Adrenal gland (tissue), 19 donors: Measurements from ENCODE around the gene LYG1. TPM values are rescaled to one million over a fixed set of nuclear protein-coding genes. Genes with fewer than 3 reads are reported as not detected.
"Not testable (repeated sequence)": the region's sequence is repeated elsewhere in the genome, so short reads cannot be mapped to it uniquely, and the experiment has no call there.

Source experiments
- DNase-seq, 7 donors: peaks; one replicate each; pipeline ENCODE4 v3.0.0-alpha.2; 2019 to 2020
- H3K27ac ChIP-seq, 5 donors: fragments of 200-600 bp; sonication (generic) in 4 of 5; 1 replicate in 3 of 5; 2 replicates in 2 of 5; pipeline versions ENCODE4 v1.5.1 to v1.8.0; 2016 to 2020; ENCODE audit warnings: mild to moderate bottlenecking in 1 of 5
- H3K27me3 ChIP-seq: fragments of 200-600 bp; 2 replicates; pipeline ENCODE4 v1.8.0; 2021
- H3K36me3 ChIP-seq, 2 donors: fragments of 200-600 bp; replicated peaks in 1 of 2; 1 replicate in 1 of 2; 2 replicates in 1 of 2; pipeline versions ENCODE4 v1.5.1 to v1.8.0; 2018 to 2022
- H3K4me1 ChIP-seq, 2 donors: fragments of 200-600 bp; replicated peaks in 1 of 2; 1 replicate in 1 of 2; 2 replicates in 1 of 2; pipeline versions ENCODE4 v1.5.1 to v1.8.0; 2018 to 2021
- H3K4me3 ChIP-seq, 4 donors: fragments of 200-600 bp; sonication (generic) in 3 of 4; one replicate each; pipeline ENCODE4 v1.5.1; 2016 to 2018
- H3K9me3 ChIP-seq, 3 donors: fragments of 200-600 bp; sonication (generic) in 1 of 3; replicated peaks in 1 of 3; 1 replicate in 2 of 3; 2 replicates in 1 of 3; pipeline versions ENCODE4 v1.5.1 to v1.8.0; 2016 to 2021
- CTCF ChIP-seq, 6 experiments: fragments of 450-650 bp in 4 of 6; fragments of 200-600 bp in 2 of 6; sonication (generic) in 1 of 6; IDR thresholded peaks; 1 replicate in 5 of 6; 2 replicates in 1 of 6; pipeline versions ENCODE4 v1.5.1 to v1.8.0; 2016 to 2021; ENCODE audit warnings: antibody characterized with exemption in 6 of 6, mild to moderate bottlenecking in 2 of 6, moderate library complexity in 1 of 6
- POLR2A ChIP-seq, 2 donors: fragments of 450-650 bp; IDR thresholded peaks; one replicate each; pipeline ENCODE4 v1.6.1; 2017; ENCODE audit warnings: antibody characterized with exemption in 2 of 2, mild to moderate bottlenecking in 2 of 2, moderate library complexity in 1 of 2
- WGBS, 4 donors: extraction: QIAGEN DNeasy Blood & Tissue Kit in 2 of 4; methylation state at CpG; one replicate each; pipeline versions ENCODE4 v1.1.5 to v1.1.7; 2013 to 2017; 5-methylcytosine and 5-hydroxymethylcytosine counted together
- intact Hi-C, 2 donors: fragments of 100-400 bp; cut with DNase I; formaldehyde crosslinking; loops; one replicate each; pipeline versions ENCODE4 v1.14.1 to v1.15.0; 2022 to 2023
- long read RNA-seq, 10 donors: library from polyadenylated mRNA in 3 of 10; unstranded in 2 of 10; stranded (forward) in 1 of 10; transcript quantifications; one replicate each; pipeline ENCODE4 v2.0.0 and lab custom pipeline, GENCODE V29; 2021 to 2026
- polyA plus RNA-seq, 3 donors: library from polyadenylated mRNA; stranded (reverse); fragments of 200-250 nt in 2 of 3; fragments of 350-450 nt in 1 of 3; fragmentation: Illumina TruSeq in 1 of 3; extraction: RNeasy Lipid Tissue Mini Kit (QIAGEN cat#74804) in 1 of 3; gene quantifications; one replicate each; pipeline ENCODE4 v1.2.3, GENCODE V29; 2013 to 2014
- total RNA-seq, 9 donors: library from RNA; depleted of rRNA in 4 of 9; stranded (reverse); fragments of >200 nt in 4 of 9; fragments of 120-200 nt in 1 of 9; fragmentation: NEBNext Ultra II Directional in 1 of 9; extraction: Animal tissue kit (Norgen Biotek cat#: 25700) in 1 of 9; gene quantifications; one replicate each; pipeline versions ENCODE4 v1.1.0 to v1.2.4, GENCODE V29; 2013 to 2023
- donor health status: healthy with polysubstance abuse.
- donor health status: Bipolar disorder and iron deficiency.
- donor health status: DM: yes; HTN: yes; CAD: no.
- donor health status: DM: no; HTN: no; CAD: no.
- donor health status: DM: no; HTN: no; CAD: no.
- donor health status: DM: yes; HTN: yes; CAD: no.

LYG1 gene
- total RNA-seq (1 to 10 TPM in 3 of 9 donors, under 1 TPM in 3, not detected in 3; 0.29 to 1.4 (median 1.0) TPM), polyA plus RNA-seq (10 to 100 TPM in 1 of 3 donors, 1 to 10 TPM in 1, under 1 TPM in 1; 0.57 to 10.8 (median 4.4) TPM)
- long read RNA-seq, donor 1, result 0 reads
- long read RNA-seq, donor 2, result 0 reads
- long read RNA-seq, donor 3, result 0 reads
- long read RNA-seq, donor 4, result 0 reads
- long read RNA-seq, donor 5, partial matches to known transcripts, result 0 of 1 reads
- long read RNA-seq, donor 5, other reads (novel, unspliced or antisense), result 1 of 1 reads
- long read RNA-seq, donor 6, partial matches to known transcripts, result 0 of 1 reads
- long read RNA-seq, donor 6, other reads (novel, unspliced or antisense), result 1 of 1 reads
- long read RNA-seq, donor 7, partial matches to known transcripts, result 0 of 1 reads
- long read RNA-seq, donor 7, other reads (novel, unspliced or antisense), result 0 of 1 reads
- long read RNA-seq, donor 8, result 0 reads
- long read RNA-seq, donor 9, result 0 reads
- long read RNA-seq, donor 10, result 0 reads

GRCh38 chr2:99301097-99301496, at the start of gene LYG1:
Gene LYG1, minus strand, starts transcription at chr2:99301197. Its CDS starts 5,527 bp downstream, at chr2:99295670.
- H3K36me3 ChIP-seq, H3K9me3 ChIP-seq, intact Hi-C loops, DNase-seq, H3K27ac ChIP-seq, H3K27me3 ChIP-seq, H3K4me1 ChIP-seq, H3K4me3 ChIP-seq: not testable (repeated sequence)
- WGBS, 4 donors, result 82 to 86% (median 84%) methylated on average over 2 of the region's 2 CpGs

- H3K27ac ChIP-seq, result no peak overlapping the region
- intact Hi-C loops, result no loop called here
- H3K4me3 ChIP-seq, result no peak overlapping the region
- H3K27me3 ChIP-seq, result no peaks in the 10 kb centered on the region
- peaks cover 0 to 11% of the 10 kb centered on the region in 2 donors for H3K4me1 ChIP-seq
- H3K9me3 ChIP-seq, result no peaks in the 10 kb centered on the region
- no peaks in the 10 kb centered on the region for H3K36me3 ChIP-seq
- TF ChIP-seq POLR2A (IDR thresholded peaks at IDR 0.05), result no peak
- TF ChIP-seq CTCF (IDR thresholded peaks at IDR 0.05), result no peak
- DNase-seq, result no peak
Observed at GRCh38 chr2:99350194-99350593, 49.2 kb upstream of the LYG1 start.

- DNase-seq, result no peak
- TF ChIP-seq CTCF (IDR thresholded peaks at IDR 0.05) (no peak), POLR2A (IDR thresholded peaks at IDR 0.05) (no peak)
- Histone ChIP-seq H3K4me3 (no peak overlapping the region), H3K27me3 (no peaks in the 10 kb centered on the region), H3K4me1 (peaks cover 0 to 11% of the 10 kb centered on the region in 2 donors), H3K27ac (no peak overlapping the region), H3K9me3 (no peaks in the 10 kb centered on the region), H3K36me3 (no peaks in the 10 kb centered on the region)
- intact Hi-C loops, result no loop called here
- WGBS, 4 donors, result 80 to 92% (median 89%) methylated on average over 3 of the region's 3 CpGs
Observed at GRCh38 chr2:99348173-99348572, 47.2 kb upstream of the LYG1 start.

GRCh38 chr2:99346218-99346617, 45.2 kb upstream of the LYG1 start:
- no peak for DNase-seq
- Histone ChIP-seq H3K4me1 (peaks cover 0 to 11% of the 10 kb centered on the region in 2 donors), H3K36me3 (no peaks in the 10 kb centered on the region), H3K4me3 (no peak overlapping the region), H3K27me3 (no peaks in the 10 kb centered on the region), H3K27ac (no peak overlapping the region), H3K9me3 (no peaks in the 10 kb centered on the region)
- no peak for TF ChIP-seq POLR2A (IDR thresholded peaks at IDR 0.05)
- intact Hi-C loops, result no loop called here

- H3K27ac ChIP-seq, H3K9me3 ChIP-seq, DNase-seq, H3K36me3 ChIP-seq, H3K4me3 ChIP-seq, H3K27me3 ChIP-seq, intact Hi-C loops: not testable (repeated sequence)
- H3K4me1 ChIP-seq, result peaks cover 0 to 11% of the 10 kb centered on the region in 2 donors
- 92 to 98% (median 96%) methylated on average over 7 of the region's 7 CpGs for WGBS, 4 donors
Observed at GRCh38 chr2:99345446-99345845, 44.4 kb upstream of the LYG1 start.

- Histone ChIP-seq H3K27me3 (no peaks in the 10 kb centered on the region), H3K9me3 (no peaks in the 10 kb centered on the region), H3K4me3 (no peak overlapping the region), H3K36me3 (no peaks in the 10 kb centered on the region), H3K27ac (no peak overlapping the region), H3K4me1 (peaks cover 4 to 10% of the 10 kb centered on the region in 2 donors)
- TF ChIP-seq POLR2A (IDR thresholded peaks at IDR 0.05) (no peak), CTCF (IDR thresholded peaks at IDR 0.05) (no peak)
- no peak for DNase-seq
- intact Hi-C loops, result no loop called here
- WGBS, 4 donors, result 80 to 94% (median 92%) methylated on average over 2 of the region's 2 CpGs
Observed at GRCh38 chr2:99342536-99342935, 41.5 kb upstream of the LYG1 start.
